Measurements from ENCODE around the gene PCNX1.

The PCNX1 gene

DNA sequence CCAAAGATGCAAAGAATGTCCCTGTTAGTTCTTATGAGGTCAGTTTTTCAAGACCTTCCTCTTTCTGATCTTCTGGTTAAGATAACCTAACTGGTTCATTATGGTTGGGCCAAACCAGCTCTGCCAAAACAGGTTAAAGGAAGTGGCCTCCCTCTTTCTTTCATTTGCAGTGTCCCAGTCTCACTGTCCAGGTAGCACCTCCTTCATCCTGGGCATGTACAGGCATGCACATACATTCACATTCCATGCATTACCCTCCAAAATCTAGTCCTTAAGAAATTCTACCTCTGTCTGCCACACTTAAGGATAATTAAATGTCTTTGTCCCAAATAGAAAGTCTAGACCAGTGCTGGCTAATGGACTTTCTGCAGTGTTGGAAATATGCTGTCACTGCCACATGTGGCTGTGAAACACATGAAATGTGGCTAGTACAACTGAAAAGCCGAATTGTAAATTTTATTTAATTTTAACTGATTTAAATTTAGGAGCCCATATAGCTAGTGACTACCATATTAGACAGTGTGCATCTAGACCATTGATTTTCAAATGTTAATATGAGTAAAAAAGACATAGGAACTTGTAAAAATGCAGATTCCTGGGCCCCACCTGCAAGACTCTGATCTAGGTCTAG is 169.3 kb downstream of the PCNX1 start:
- no peak for DNase-seq (ENCODE audit: low spot score)

DNA sequence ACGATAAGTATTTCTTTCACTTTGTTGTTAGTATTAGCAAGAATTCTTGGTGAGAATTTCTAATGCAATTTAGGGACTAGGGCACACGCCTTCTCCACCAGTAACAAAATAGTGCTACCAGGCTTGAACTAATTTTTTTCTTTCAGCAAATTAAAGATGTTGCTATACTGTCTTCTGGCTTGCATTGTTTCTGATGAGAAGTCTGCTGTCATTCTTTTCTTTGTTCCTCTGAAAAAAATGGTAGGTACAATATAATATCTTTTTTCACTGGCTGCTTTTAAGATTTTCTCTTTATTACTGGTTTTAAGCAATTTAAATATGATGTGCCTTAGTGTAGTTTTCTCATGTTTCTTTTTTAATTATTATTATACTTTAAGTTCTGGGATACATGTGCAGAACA is 171.2 kb downstream of the PCNX1 start:
- DNase-seq (ENCODE audit: low spot score): no peak

DNA sequence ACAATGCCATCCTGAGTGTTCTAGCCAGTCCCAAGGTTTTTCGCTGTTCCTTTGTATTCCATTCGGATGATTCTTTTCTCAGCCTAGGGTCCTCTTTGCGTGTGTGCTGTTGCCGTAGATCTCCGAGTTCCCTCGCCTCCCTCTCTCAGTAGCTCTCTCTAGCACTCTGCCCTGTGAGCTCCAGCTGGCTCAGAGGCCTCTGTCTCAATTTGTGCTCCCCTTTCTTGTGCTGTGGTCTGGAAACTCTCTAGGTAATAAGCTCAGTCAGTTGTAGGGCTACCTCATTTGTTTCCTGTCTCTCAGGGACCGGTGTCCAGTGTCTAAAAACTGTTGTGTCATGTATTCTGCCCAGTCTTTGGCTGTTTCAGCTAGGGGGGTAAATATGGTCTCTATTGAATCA is 179.3 kb downstream of the PCNX1 start:
- peak; percentile 23 for DNase-seq (ENCODE audit: low spot score)

DNA sequence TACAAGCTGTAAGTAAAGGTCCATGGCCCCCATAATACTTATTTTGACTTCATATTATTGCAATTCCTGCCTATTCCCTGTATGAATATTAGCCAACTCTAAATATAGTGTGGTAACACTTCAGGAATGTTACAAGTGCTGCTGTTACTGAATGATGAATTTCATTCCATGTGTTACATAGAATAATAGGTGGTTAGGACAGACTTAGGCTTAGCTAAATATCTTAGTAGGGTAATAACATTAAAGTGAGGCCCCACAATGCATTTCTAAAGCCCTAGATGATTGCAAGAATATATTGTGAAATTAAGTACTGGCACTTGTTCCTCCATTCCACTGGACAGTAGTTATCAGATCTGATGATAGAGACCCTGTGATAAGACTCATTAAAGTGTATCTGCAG is 182.7 kb downstream of the PCNX1 start:
- DNase-seq (ENCODE audit: low spot score): no peak

DNA sequence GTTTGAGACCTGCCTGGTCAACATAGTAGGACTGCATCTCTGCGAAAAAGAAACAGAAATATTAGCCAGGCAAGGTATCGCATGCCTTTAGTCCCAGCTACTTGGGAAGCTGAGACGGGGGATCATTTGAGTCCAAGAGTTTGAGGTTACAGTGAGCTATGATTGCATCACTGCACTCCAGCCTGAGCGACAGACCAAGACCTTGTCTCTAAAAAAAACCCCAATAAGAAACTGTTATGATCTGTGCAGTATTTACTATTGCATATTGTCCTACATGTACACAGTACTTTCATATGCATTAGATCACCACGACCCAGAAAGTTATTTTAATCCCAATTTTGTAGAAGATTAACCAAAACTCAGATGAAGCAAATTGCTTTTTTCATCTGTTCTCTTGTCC is 187.5 kb downstream of the PCNX1 start:
- no peak for DNase-seq (ENCODE audit: low spot score)

DNA sequence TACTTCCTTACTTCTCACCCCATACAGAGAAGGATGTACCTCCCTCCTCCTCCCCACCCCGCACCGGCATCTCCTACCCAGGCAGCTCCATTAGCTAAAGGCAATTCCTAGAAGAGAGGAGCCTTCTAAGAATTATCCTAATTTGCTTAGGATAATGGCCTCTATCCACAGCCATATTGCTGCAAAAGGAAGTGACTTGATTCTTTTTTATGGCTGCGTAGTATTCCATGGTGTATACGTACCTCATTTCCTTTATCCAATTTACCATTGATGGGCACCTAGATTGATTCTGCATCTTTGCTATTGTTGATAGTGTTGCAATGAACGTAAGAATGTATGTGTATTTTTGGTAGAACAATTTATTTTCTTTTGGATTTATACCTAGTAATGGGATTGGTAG is 189.7 kb downstream of the PCNX1 start:
- no peak for DNase-seq (ENCODE audit: low spot score)

DNA sequence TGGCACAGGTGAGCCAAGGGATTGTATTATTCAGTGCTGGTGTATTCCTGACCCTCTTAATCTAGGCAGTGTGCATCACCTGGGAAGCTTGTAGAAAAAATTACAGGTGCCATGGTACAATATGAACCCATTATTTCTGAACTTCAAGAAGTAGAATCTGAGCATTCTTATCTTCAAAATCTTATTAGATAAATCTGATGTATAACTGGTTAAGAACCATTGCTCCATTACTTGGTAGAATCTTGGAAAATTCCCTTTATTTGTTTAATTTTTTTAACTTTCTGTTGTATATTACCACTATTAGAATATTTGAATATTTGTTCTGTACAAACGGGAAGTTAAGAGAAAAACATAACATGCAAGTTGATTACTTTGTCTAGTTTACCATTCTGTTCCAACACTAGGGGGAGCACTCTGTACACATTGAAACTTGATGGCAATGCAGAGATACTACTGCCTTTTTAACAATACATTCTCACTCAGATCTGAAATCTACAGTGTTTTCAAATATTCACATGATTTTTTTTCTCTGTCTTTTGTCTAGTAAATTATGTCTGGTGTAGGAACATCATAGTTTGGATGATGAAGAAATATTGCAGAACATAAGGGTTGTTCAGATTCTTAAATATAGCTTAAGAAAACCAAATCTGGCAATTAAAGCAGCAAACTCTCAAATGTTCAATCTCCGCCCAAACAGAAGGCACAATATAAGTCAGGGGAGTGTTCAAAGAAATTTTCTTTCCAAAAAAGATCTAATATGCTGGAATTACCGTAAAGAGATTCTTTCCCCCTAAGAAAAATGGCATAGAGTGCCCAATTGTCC is 196.6 kb downstream of the PCNX1 start:
- peak; percentile 68 for DNase-seq (ENCODE audit: low spot score)

DNA sequence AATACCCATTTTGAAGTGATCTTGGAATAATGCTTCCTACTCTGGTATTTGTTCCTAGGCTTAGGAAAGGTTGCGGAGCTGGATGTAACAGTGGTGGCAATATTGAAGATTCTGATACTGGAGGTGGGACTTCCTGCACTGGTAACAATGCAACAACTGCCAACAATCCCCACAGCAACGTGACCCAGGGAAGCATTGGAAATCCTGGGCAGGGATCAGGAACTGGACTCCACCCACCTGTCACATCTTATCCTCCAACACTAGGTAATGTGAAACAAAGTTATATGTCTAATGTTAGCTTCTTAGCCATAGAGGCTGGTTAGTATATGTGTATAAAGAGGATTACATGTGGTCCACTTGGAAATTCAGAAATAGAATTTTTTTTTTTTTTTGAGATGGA is 197.9 kb downstream of the PCNX1 start:
- no peak for DNase-seq (ENCODE audit: low spot score)

DNA sequence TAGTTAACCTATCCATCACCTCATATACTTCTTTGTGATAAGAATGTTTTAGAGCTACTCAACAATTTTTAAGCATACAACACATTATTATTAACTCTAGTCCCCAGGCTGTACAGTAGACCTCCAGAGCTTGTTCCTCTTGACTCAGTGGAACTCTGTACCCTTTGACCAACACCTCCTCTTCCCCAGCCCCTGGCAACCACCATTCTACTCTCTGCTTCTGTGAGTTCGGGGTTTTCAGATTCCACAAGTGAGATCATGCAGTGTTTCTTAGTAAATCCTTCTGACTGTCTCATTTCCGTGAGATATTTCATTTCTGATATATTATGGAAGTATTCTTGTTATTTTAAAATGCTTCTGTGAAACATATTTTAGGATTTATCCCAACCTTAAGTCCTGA is 200.7 kb downstream of the PCNX1 start:
- DNase-seq (ENCODE audit: low spot score): no peak

DNA sequence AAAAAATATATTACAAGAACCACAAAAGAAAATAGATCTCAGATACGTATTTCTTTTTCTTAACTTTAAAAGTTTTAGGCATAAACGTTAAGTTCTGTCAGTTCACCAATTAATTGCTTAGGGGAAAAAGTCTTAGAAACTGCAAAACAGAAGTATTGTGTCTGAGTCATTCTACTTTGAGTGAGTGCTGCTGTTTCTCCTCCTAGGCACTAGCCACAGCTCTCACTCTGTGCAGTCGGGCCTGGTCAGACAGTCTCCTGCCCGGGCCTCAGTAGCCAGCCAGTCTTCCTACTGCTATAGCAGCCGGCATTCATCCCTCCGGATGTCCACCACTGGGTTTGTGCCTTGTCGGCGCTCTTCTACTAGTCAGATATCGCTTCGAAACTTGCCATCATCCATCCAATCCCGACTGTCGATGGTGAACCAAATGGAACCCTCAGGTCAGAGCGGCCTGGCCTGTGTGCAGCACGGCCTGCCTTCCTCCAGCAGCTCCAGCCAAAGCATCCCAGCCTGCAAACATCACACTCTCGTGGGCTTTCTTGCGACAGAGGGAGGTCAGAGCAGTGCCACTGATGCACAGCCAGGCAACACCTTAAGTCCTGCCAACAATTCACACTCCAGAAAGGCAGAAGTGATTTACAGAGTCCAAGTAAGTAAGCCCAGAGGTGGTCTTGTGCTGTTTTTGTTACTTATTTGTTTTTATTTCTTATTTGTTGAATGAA is 201.3 kb downstream of the PCNX1 start:
- peak; percentile 31 for DNase-seq (ENCODE audit: low spot score)

DNA sequence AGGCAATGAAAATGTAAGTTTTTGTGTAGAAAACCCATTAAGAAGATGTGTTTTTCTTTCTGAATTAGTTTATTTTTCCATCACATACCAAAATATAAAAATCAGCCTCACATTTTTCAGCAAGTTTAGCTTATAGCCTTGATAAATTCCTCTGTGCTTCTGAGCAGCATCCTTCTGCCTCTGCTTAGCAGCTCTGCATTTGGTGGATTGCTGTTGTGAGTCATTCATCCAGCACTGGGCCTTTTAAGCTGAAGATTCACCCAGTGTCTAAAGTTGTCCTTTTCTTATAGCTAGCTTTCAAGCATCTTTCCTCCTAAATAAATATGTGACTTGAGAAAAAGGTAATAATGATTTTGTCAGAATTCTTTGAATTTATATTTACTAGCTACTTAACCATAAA is 206.1 kb downstream of the PCNX1 start:
- no peak for DNase-seq (ENCODE audit: low spot score)

DNA sequence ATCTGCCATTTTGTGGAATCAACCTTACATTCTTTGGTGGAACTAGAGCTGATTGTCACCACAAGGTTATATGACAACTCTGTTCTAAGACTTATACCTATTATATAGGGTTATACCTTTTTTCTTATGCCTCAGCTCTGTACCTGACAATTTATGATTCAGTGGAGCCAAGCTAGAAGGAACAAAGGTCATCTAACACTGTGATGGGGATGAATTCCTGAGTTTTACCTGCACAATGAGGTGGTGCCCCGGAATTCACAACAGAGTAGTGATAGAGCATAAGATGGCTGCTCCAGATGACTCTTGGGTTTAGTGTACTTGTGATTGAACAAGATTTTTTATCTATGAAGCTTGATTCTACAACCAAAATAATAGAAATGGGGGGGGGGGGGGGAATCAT is 207.3 kb downstream of the PCNX1 start:
- DNase-seq (ENCODE audit: low spot score): no peak

DNA sequence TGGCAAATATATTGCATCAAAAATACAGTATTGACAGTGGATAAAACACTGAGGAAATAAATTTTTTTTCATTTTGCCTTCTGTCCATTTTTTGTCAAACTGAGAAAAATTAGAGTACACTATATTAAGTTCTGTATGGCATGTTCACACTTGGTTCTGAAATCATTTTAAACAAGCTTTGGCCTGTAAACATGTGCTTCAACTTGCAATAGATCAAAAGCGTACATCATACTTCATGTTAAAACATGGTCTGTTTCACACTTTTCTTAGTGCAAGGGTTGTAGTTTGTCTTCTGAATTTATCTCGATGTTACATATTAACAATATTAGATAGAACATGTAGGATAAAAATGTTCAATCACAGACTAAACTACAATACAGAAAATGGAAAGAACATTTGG is 208.0 kb downstream of the PCNX1 start:
- no peak for DNase-seq (ENCODE audit: low spot score)

DNA sequence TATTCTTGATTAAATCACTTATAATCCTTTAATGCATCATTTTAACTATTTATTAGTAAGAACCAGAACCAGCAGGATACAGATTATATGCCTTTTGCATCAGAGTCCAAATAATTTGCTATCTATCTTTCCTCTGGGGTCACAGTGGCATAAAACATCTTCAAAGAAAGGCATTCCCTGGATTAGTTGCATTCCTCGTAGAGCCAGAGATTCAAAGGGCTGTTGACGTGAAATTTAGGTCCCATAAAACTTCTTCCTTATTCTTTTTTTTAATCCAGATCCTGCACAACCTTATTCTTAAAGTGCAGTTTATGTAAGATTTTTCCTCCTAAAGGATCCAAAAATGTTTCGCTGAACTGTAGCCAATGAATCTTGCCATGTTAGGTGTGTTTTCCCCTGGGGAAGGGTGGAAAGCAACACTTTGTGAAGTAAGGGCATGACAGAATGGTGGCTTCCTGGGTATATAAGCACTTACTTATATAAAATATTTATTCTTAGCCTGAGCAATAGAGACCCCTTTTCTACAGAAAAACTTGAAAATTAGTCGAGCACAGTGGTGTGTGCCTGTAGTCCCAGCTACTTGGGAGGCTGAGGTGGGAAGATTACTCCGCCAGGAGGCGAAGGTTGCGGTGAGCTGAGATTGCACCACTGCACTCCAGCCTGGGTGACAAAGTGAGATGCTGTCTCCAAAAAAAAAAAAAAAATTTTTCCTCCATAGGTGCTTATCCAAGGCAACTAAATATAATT is 208.7 kb downstream of the PCNX1 start:
- DNase-seq (ENCODE audit: low spot score): no peak

DNA sequence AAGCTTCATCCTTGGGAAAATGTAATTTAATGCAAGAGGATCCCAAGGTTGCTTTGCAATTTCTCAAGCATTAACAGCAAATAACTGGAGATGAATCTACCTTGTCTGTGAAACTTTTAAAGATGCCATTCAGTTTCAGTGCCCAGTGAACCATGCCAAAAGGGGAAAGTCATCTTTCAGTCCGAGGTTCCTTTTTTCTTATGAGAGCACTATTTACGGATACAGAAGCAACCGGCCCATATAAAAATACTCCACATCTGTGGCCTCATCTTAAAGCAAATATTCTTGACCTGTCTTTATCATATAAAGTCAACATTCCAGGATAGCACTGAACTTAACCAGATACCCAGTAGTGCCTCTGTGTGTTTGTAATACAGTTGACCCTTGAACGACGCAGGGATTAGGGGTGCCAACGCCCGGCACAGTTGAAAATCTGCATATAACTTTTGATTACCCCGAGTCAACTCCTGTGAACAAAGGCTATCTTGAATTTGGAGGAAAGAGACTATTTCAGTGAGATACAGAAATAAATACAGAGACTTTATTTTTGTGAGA is 209.4 kb downstream of the PCNX1 start:
- no peak for DNase-seq (ENCODE audit: low spot score)

DNA sequence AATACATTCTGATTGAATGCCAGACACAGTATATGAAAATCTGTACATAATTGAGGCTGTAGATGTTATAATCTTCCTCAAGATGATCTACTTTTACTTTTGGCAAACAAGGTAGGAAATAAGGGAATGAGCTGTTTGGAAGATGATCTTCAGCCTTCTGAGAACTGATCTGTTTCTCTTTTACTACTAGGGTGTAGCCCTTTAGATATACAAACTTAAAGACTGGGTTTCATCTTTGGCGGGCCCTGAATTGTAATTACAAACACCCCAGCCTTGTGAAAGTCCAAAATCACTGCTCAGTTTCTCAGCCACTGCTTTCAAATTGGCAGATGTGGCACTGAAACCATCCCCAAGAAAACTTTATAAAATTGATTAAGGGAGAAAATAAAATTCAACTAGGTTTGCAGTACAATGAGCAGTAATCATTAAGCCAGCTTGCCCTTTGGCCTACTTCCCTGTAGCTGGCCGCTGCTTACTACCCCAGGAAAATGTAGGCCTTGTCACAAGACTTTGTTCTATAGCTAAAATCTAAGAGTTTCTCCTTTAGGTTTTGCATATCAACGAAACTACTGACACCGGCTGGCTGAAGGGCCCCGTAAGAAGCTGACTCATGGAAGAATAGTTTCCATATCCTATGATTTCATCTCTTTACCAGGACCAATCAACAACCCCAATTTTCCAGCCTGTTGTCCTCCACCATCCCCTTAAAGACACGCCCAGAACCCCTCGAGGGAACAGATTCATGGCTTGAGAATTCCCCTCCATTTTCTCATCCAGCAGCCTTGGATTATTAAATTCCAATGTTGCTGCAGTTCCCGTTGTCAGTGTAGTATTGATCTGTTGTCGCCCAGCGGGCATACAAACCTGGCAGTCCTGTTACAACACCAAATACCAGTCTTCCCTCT is 210.8 kb downstream of the PCNX1 start:
- no peak for DNase-seq (ENCODE audit: low spot score)

DNA sequence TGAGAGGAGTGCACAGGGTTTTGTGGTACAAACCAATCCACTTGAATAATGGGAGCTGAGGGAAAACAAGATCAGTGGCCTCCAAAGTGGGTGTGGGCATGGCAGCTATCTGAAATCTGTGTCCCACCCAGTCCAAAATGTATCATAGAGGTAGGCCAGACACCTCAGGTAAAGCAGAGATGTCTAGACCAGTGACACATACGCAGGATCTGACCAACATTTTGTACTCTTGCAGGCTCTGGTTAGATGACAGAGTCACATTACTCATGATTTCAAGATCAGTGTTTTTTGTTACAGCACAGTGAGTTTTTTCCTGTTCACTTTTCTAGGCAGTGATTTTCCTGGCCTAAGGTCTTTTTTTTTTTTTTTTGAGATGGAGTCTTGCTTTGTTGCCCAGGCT is 211.8 kb downstream of the PCNX1 start:
- no peak for DNase-seq (ENCODE audit: low spot score)

DNA sequence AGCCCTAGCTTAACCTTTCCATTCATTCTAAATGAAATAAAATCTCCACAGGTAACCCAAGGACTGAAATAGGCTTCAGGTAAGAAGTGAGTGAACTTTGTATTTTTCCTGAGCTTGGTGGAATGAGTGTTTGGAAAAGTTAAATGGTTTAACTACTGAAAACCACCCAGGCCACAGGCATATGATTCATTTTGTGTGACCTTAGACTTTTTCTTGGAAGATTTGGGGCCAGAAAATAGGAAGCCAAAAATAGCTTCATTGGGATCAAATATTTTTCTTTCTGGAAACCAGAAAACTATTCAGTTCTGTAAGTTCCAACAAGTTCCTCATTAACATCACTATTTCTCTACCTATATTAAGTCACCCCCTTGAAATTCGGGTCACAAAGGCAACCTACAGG is 212.6 kb downstream of the PCNX1 start:
- DNase-seq (ENCODE audit: low spot score): no peak

DNA sequence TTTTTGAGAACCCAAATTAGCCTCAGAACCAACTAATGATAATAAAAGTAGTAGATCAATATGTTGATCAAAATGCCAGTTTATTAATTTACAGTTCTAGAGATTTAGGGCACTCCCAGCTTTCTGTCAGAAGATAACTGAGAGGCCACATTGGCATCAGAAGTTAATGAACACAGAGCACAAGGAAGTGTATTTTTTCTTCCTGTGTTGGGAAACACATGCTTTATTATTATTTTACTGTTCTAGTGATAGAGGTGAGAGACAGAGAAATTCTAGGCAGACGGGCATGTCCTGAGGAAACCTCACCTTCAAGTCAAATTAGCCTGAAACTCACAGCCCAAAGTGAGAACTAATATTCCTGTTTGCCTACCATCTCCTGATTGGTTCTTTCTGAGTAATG is 213.7 kb downstream of the PCNX1 start:
- no peak for DNase-seq (ENCODE audit: low spot score)

DNA sequence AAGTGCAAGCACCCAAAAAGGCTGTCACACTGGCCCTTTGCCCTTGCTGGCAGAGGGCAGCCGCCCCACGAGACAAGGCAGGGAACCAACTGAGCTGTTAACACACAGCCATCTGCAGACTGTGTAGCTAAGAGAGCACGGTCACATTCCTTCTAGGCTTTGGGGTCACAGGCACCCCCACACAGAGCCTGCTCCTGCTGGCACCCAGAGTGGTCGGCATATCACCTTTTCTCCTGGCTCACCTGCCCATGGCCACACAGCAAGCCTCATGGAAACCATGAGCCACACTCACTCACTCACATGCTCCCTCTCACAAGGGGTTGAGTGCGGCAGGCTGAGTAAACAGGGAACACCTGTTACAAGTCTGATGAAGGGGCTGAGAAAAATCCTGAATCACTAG is 214.5 kb downstream of the PCNX1 start:
- DNase-seq (ENCODE audit: low spot score): no peak
